HUES48 (cell line): ENCODE results near the gene GPA33.
A peak's percentile ranks its signal among the peaks of the same experiment; 100 is the strongest.

ENCODE experiments used
- H3K27ac ChIP-seq: one replicate; pipeline ENCODE4 v1.7.0; 2013; ENCODE audit warnings: low read depth, low read length, inconsistent platforms
- H3K27me3 ChIP-seq: 2 replicates; pipeline ENCODE4 v1.6.1; 2013; ENCODE audit warnings: mild to moderate bottlenecking, low read length; ENCODE audit not compliant: control insufficient read depth, insufficient read depth
- H3K36me3 ChIP-seq: 2 replicates; pipeline ENCODE4 v1.6.1; 2013; ENCODE audit warnings: low read length; ENCODE audit not compliant: control insufficient read depth, insufficient read depth
- H3K4me1 ChIP-seq: 2 replicates; pipeline ENCODE4 v1.6.1; 2013; ENCODE audit warnings: mild to moderate bottlenecking, low read length; ENCODE audit not compliant: control insufficient read depth, insufficient read depth
- H3K4me3 ChIP-seq: 2 replicates; pipeline ENCODE4 v1.5.1; 2013; ENCODE audit warnings: mild to moderate bottlenecking, low read depth, low read length
- H3K9ac ChIP-seq: 2 replicates; pipeline ENCODE4 v1.6.1; 2013; ENCODE audit warnings: mild to moderate bottlenecking, low read depth, low read length, moderate library complexity
- H3K9me3 ChIP-seq: 2 replicates; pipeline ENCODE4 v1.6.1; 2013; ENCODE audit warnings: low read length; ENCODE audit not compliant: control insufficient read depth, insufficient read depth

The GPA33 gene

GRCh38 chr1:167102906-167103573, 12.9 kb upstream of the GPA33 start:
- peaks cover 34% of the 10 kb centered on the region for H3K4me1 ChIP-seq
- H3K36me3 ChIP-seq, result no peaks in the 10 kb centered on the region
- H3K9me3 ChIP-seq, result no peaks in the 10 kb centered on the region
- H3K27ac ChIP-seq, result peak overlapping the region; percentile 23
- H3K27me3 ChIP-seq, result no peaks in the 10 kb centered on the region
- no peak overlapping the region for H3K9ac ChIP-seq
- H3K4me3 ChIP-seq, result no peak overlapping the region

- H3K4me1 ChIP-seq, result peaks cover 34% of the 10 kb centered on the region
- H3K9ac ChIP-seq, result no peak overlapping the region
- no peak overlapping the region for H3K4me3 ChIP-seq
- H3K27me3 ChIP-seq, result no peaks in the 10 kb centered on the region
- no peaks in the 10 kb centered on the region for H3K36me3 ChIP-seq
- H3K9me3 ChIP-seq, result no peaks in the 10 kb centered on the region
- no peak overlapping the region for H3K27ac ChIP-seq
Observed at GRCh38 chr1:167101754-167102153, 11.6 kb upstream of the GPA33 start.

GRCh38 chr1:167100730-167101129, 10.6 kb upstream of the GPA33 start:
- Histone ChIP-seq H3K36me3 (no peaks in the 10 kb centered on the region), H3K4me3 (no peak overlapping the region), H3K27me3 (no peaks in the 10 kb centered on the region), H3K4me1 (peaks cover 28% of the 10 kb centered on the region), H3K9ac (no peak overlapping the region), H3K9me3 (no peaks in the 10 kb centered on the region), H3K27ac (no peak overlapping the region)

GRCh38 chr1:167099851-167100250, 9.7 kb upstream of the GPA33 start:
- Histone ChIP-seq H3K9me3 (no peaks in the 10 kb centered on the region), H3K9ac (no peak overlapping the region), H3K27me3 (no peaks in the 10 kb centered on the region), H3K36me3 (no peaks in the 10 kb centered on the region), H3K4me3 (no peak overlapping the region), H3K27ac (no peak overlapping the region), H3K4me1 (peaks cover 20% of the 10 kb centered on the region)

GRCh38 chr1:167095368-167095767, 5.2 kb upstream of the GPA33 start:
- no peaks in the 10 kb centered on the region for H3K27me3 ChIP-seq
- H3K27ac ChIP-seq, result no peak overlapping the region
- H3K9ac ChIP-seq, result no peak overlapping the region
- H3K9me3 ChIP-seq, result no peaks in the 10 kb centered on the region
- no peaks in the 10 kb centered on the region for H3K36me3 ChIP-seq
- no peak overlapping the region for H3K4me3 ChIP-seq
- peaks cover 4% of the 10 kb centered on the region for H3K4me1 ChIP-seq

- Histone ChIP-seq H3K4me3 (no peak overlapping the region), H3K9me3 (no peaks in the 10 kb centered on the region), H3K36me3 (no peaks in the 10 kb centered on the region), H3K27me3 (no peaks in the 10 kb centered on the region), H3K9ac (no peak overlapping the region), H3K27ac (no peak overlapping the region), H3K4me1 (no peaks in the 10 kb centered on the region; the same call in 1 of the 2 replicates)
Observed at GRCh38 chr1:167094690-167095089, 4.5 kb upstream of the GPA33 start.

GRCh38 chr1:167093846-167094516, 3.8 kb upstream of the GPA33 start, which contains the start of gene STYXL2:
STYXL2 (plus strand) TSS chr1:167094075; CDS start chr1:167094850, 775 bp downstream.
- no peak within 1 kb of the TSS for H3K27ac ChIP-seq
- no peak within 1 kb of the TSS for H3K9ac ChIP-seq
- H3K9me3 ChIP-seq, result no peaks in the 10 kb centered on the region
- H3K4me3 ChIP-seq, result no peak within 1 kb of the TSS
- H3K27me3 ChIP-seq, result no peaks in the 10 kb centered on the region
- H3K36me3 ChIP-seq, result no peaks in the 10 kb centered on the region
- H3K4me1 ChIP-seq, result no peaks in the 10 kb centered on the region; the same call in 1 of the 2 replicates

- Histone ChIP-seq H3K9me3 (no peaks in the 10 kb centered on the region), H3K9ac (no peak overlapping the region), H3K27ac (no peak overlapping the region), H3K4me1 (no peaks in the 10 kb centered on the region; the same call in 1 of the 2 replicates), H3K27me3 (no peaks in the 10 kb centered on the region), H3K4me3 (no peak overlapping the region), H3K36me3 (no peaks in the 10 kb centered on the region)
Observed at GRCh38 chr1:167092653-167093052, 2.5 kb upstream of the GPA33 start.

GRCh38 chr1:167089939-167090313, 251 bp downstream of the GPA33 start:
- H3K27me3 ChIP-seq, result 0 out of 2 replicates have a peak, but pooled peaks cover 2% of the 10 kb centered on the region
- no peak overlapping the region for H3K4me3 ChIP-seq
- no peaks in the 10 kb centered on the region for H3K36me3 ChIP-seq
- no peak overlapping the region for H3K9ac ChIP-seq
- H3K4me1 ChIP-seq, result peaks cover 7% of the 10 kb centered on the region
- no peak overlapping the region for H3K27ac ChIP-seq
- 0 out of 2 replicates have a peak, but pooled peaks cover 5% of the 10 kb centered on the region for H3K9me3 ChIP-seq

GRCh38 chr1:167088746-167089417, 1.3 kb downstream of the GPA33 start:
- Histone ChIP-seq H3K9me3 (0 out of 2 replicates have a peak, but pooled peaks cover 5% of the 10 kb centered on the region), H3K4me3 (no peak overlapping the region), H3K27ac (no peak overlapping the region), H3K9ac (no peak overlapping the region), H3K27me3 (0 out of 2 replicates have a peak, but pooled peaks cover 2% of the 10 kb centered on the region), H3K36me3 (no peaks in the 10 kb centered on the region), H3K4me1 (peaks cover 7% of the 10 kb centered on the region; the same call in 1 of the 2 replicates)

GRCh38 chr1:167086768-167087167, 3.4 kb downstream of the GPA33 start:
- H3K27me3 ChIP-seq, result peaks cover 2% of the 10 kb centered on the region; the same call in 1 of the 2 replicates
- 0 out of 2 replicates have a peak, but pooled peaks cover 5% of the 10 kb centered on the region for H3K9me3 ChIP-seq
- H3K4me3 ChIP-seq, result no peak overlapping the region
- H3K27ac ChIP-seq, result no peak overlapping the region
- no peaks in the 10 kb centered on the region for H3K36me3 ChIP-seq
- H3K4me1 ChIP-seq, result peaks cover 7% of the 10 kb centered on the region; the same call in 1 of the 2 replicates
- H3K9ac ChIP-seq, result no peak overlapping the region
